ENCODE data around the gene RAB5B.

- no peak for TF ChIP-seq EZH2 (IDR thresholded peaks at IDR 0.05; ENCODE audit: insufficient read depth, poor library complexity, severe bottlenecking)
- TF ChIP-seq EZH2phosphoT487 (IDR thresholded peaks at IDR 0.05; ENCODE audit: insufficient read depth, low read depth), result no peak
Measured at GRCh38 chr12:55926738-55927587, 46.9 kb upstream of the RAB5B start.

All from GM23248 (cell line).